HepG2 (cell line): ENCODE results near the gene RNF123. TPM values are rescaled to one million over a fixed set of nuclear protein-coding genes. Genes with fewer than 3 reads are reported as not detected.

Experiments
- ATAD3A ChIP-seq: sonication (generic); formaldehyde crosslinking; IDR thresholded peaks from 2 replicates; pipeline ENCODE4 v1.4.0; 2020; ENCODE audit warnings: missing genetic modification reagents
- HDAC1 ChIP-seq: sonication (generic); formaldehyde crosslinking; IDR thresholded peaks from 2 replicates; pipeline ENCODE4 v1.5.1; 2020; ENCODE audit warnings: mild to moderate bottlenecking, missing genetic modification reagents
- HIVEP1 ChIP-seq: sonication (generic); formaldehyde crosslinking; IDR thresholded peaks from 2 replicates; pipeline ENCODE4 v1.4.0; 2020; ENCODE audit warnings: mild to moderate bottlenecking, missing genetic modification reagents
- HNRNPLL ChIP-seq: fragments of 200-400 bp; formaldehyde crosslinking; IDR thresholded peaks from 2 replicates; pipeline ENCODE4 v1.6.1; 2017; ENCODE audit warnings: mild to moderate bottlenecking, low read depth, low read length; ENCODE audit not compliant: poor library complexity, severe bottlenecking
- IRX3 ChIP-seq: sonication (generic); formaldehyde crosslinking; IDR thresholded peaks from 2 replicates; pipeline ENCODE4 v1.8.1; 2023; ENCODE audit warnings: mild to moderate bottlenecking, low read depth, missing genetic modification reagents, borderline replicate concordance
- MTF1 ChIP-seq: sonication (generic); formaldehyde crosslinking; IDR thresholded peaks from 2 replicates; pipeline ENCODE4 v1.5.0; 2020; ENCODE audit warnings: missing genetic modification reagents
- MZF1 ChIP-seq: sonication (generic); formaldehyde crosslinking; IDR thresholded peaks from 2 replicates; pipeline ENCODE4 v1.8.1; 2023; ENCODE audit warnings: mild to moderate bottlenecking, missing genetic modification reagents, borderline replicate concordance
- NFRKB ChIP-seq: fragments of 450-650 bp; IDR thresholded peaks from 2 replicates; pipeline ENCODE4 v1.6.1; 2017
- SOX6 ChIP-seq, 2 experiments: fragments of 450-650 bp in 1 of 2; sonication (generic) in 1 of 2; formaldehyde crosslinking in 1 of 2; IDR thresholded peaks; 2 replicates each; pipeline versions ENCODE4 v1.4.0 to v1.6.1; 2017 to 2020; ENCODE audit warnings: antibody characterized with exemption in 1 of 2, mild to moderate bottlenecking in 1 of 2, missing genetic modification reagents in 1 of 2
- SRSF1 ChIP-seq: fragments of 200-400 bp; formaldehyde crosslinking; optimal IDR thresholded peaks from 2 replicates; pipeline ENCODE3; 2017; ENCODE audit warnings: mild to moderate bottlenecking, low read depth, low read length, moderate library complexity
- USF2 ChIP-seq, 2 experiments: sonication (generic) in 1 of 2; formaldehyde crosslinking in 1 of 2; IDR thresholded peaks; 2 replicates each; pipeline versions ENCODE4 v1.5.1 to v1.6.1; 2011 to 2020; ENCODE audit warnings: borderline replicate concordance in 1 of 2, low read depth in 1 of 2, low read length in 1 of 2, mild to moderate bottlenecking in 1 of 2, missing genetic modification reagents in 1 of 2, moderate library complexity in 1 of 2
- ZNF18 ChIP-seq: sonication (generic); formaldehyde crosslinking; IDR thresholded peaks from 2 replicates; pipeline ENCODE4 v1.8.0; 2022; ENCODE audit warnings: mild to moderate bottlenecking, missing genetic modification reagents; ENCODE audit not compliant: insufficient replicate concordance
- ZNF207 ChIP-seq: fragments of 450-650 bp; IDR thresholded peaks from 2 replicates; pipeline ENCODE4 v1.6.1; 2016; ENCODE audit warnings: antibody characterized with exemption, borderline replicate concordance
- ZNF235 ChIP-seq: sonication (generic); formaldehyde crosslinking; IDR thresholded peaks from 2 replicates; pipeline ENCODE4 v1.8.1; 2023; ENCODE audit warnings: mild to moderate bottlenecking, missing genetic modification reagents, borderline replicate concordance
- ZNF275 ChIP-seq: sonication (generic); formaldehyde crosslinking; IDR thresholded peaks from 2 replicates; pipeline ENCODE4 v1.8.0; 2022; ENCODE audit warnings: missing genetic modification reagents, mild to moderate bottlenecking, inconsistent platforms, borderline replicate concordance
- ZNF414 ChIP-seq: sonication (generic); formaldehyde crosslinking; IDR thresholded peaks from 2 replicates; pipeline ENCODE4 v1.5.0; 2020; ENCODE audit warnings: missing genetic modification reagents
- ZNF510 ChIP-seq: sonication (generic); formaldehyde crosslinking; IDR thresholded peaks from 2 replicates; pipeline ENCODE4 v1.4.0; 2020; ENCODE audit warnings: low read depth, mild to moderate bottlenecking, missing genetic modification reagents
- ZNF607 ChIP-seq: sonication (generic); formaldehyde crosslinking; IDR thresholded peaks from 2 replicates; pipeline ENCODE4 v1.5.1; 2020; ENCODE audit warnings: missing genetic modification reagents, mild to moderate bottlenecking, borderline replicate concordance
- ZNF816 ChIP-seq: sonication (generic); formaldehyde crosslinking; IDR thresholded peaks from 2 replicates; pipeline ENCODE4 v1.8.0; 2022; ENCODE audit warnings: missing genetic modification reagents, mild to moderate bottlenecking, borderline replicate concordance
- ZSCAN25 ChIP-seq: sonication (generic); formaldehyde crosslinking; IDR thresholded peaks from 2 replicates; pipeline ENCODE4 v1.8.0; 2022; ENCODE audit warnings: mild to moderate bottlenecking, missing genetic modification reagents
- polyA plus RNA-seq, 8 experiments: library from polyadenylated mRNA; depleted of rRNA in 3 of 8; stranded (reverse) in 7 of 8; unstranded in 1 of 8; fragments of >200 nt; fragmentation: Illumina TruSeq in 4 of 8; extraction: Trizol in 4 of 8; gene quantifications; 2 replicates each; pipeline versions ENCODE4 v1.2.1 to v1.2.3, GENCODE V29; 2011 to 2016; ENCODE audit warnings: low read depth in 4 of 8, missing spikeins in 1 of 8, mixed read lengths in 1 of 8; ENCODE audit not compliant: insufficient read depth in 1 of 8
- total RNA-seq, 5 experiments: library from RNA; depleted of rRNA; stranded (reverse); fragments of >200 nt; fragmentation: Illumina TruSeq; extraction: Trizol; gene quantifications; 2 replicates each; pipeline ENCODE4 v1.2.3, GENCODE V29; 2016; ENCODE audit warnings: low read depth in 1 of 5

The RNF123 gene
- total and polyA plus RNA-seq, 2 of the 13 experiments (the other 11 are each of a cell fraction or from before 2014, with no cell fraction given) = 29.9 to 82.2 TPM

- TF ChIP-seq ZNF18 = no peak
- TF ChIP-seq SOX6 (IDR thresholded peaks at IDR 0.05) = no peak
- no peak; the same call in 1 of the 2 replicates for TF ChIP-seq SOX6 (CRISPR knock-in tag; IDR thresholded peaks at IDR 0.05)
- TF ChIP-seq ZNF235 (CRISPR knock-in tag) = no peak
- 0 out of 2 replicates have a peak, but pooled peaks have one; percentile 67 for TF ChIP-seq ZNF510 (CRISPR knock-in tag)
- TF ChIP-seq ZSCAN25 (CRISPR knock-in tag) = peak; percentile 62; the same call in 1 of the 2 replicates
- TF ChIP-seq NFRKB = no peak
- TF ChIP-seq USF2 (IDR thresholded peaks at IDR 0.05; ENCODE audit: low read depth, low read length) = no peak
- no peak; the same call in 1 of the 2 replicates for TF ChIP-seq USF2 (CRISPR knock-in tag; IDR thresholded peaks at IDR 0.05; ENCODE audit: borderline replicate concordance)
- 0 out of 2 replicates have a peak, but pooled peaks have one; percentile 37 for TF ChIP-seq IRX3 (CRISPR knock-in tag)
- TF ChIP-seq ATAD3A (CRISPR knock-in tag) = no peak
- TF ChIP-seq MZF1 (CRISPR knock-in tag) = no peak
- no peak for TF ChIP-seq MTF1 (CRISPR knock-in tag)
- TF ChIP-seq ZNF414 (CRISPR knock-in tag) = peak; percentile 78; the same call in 1 of the 2 replicates
- TF ChIP-seq ZNF207 = no peak
- 0 out of 2 replicates have a peak, but pooled peaks have one; percentile 34 for TF ChIP-seq ZNF607
- TF ChIP-seq ZNF275 (CRISPR knock-in tag) = no peak; the same call in 1 of the 2 replicates
- peak; percentile 42 for TF ChIP-seq HNRNPLL
- no peak for TF ChIP-seq HIVEP1
- TF ChIP-seq SRSF1 = no peak
- 0 out of 2 replicates have a peak, but pooled peaks have one; percentile 57 for TF ChIP-seq ZNF816
- peak; percentile 98 for TF ChIP-seq HDAC1 (CRISPR knock-in tag)
These were observed at the start of gene RNF123, which contains the start of gene MST1 (continued) for GRCh38 chr3:49689046-49689907.
